Thymus (tissue), 11 donors: ENCODE data around the gene CPEB3. TPM values are rescaled to one million over a fixed set of nuclear protein-coding genes. Genes with fewer than 3 reads are reported as not detected.

Experiments used
- DNase-seq, 9 donors: peaks; one replicate each; pipeline ENCODE4 v3.0.0-alpha.2; 2013; ENCODE audit warnings: low spot score in 9 of 9, low read depth in 6 of 9, missing footprints in 1 of 9
- H3K27ac ChIP-seq, 2 donors: one replicate each; pipeline ENCODE4 v1.5.1; 2013; ENCODE audit warnings: control low read depth in 1 of 2, low read depth in 1 of 2, low read length in 1 of 2, mild to moderate bottlenecking in 1 of 2, moderate library complexity in 1 of 2
- H3K27me3 ChIP-seq, 2 donors: one replicate each; pipeline ENCODE4 v1.5.1; 2013; ENCODE audit warnings: low read length in 1 of 2; ENCODE audit not compliant: control insufficient read depth in 2 of 2, insufficient read depth in 1 of 2
- H3K36me3 ChIP-seq, 2 donors: one replicate each; pipeline ENCODE4 v1.5.1; 2013; ENCODE audit warnings: low read length in 1 of 2, mild to moderate bottlenecking in 1 of 2, moderate library complexity in 1 of 2; ENCODE audit not compliant: control insufficient read depth in 2 of 2, insufficient read depth in 2 of 2
- H3K4me1 ChIP-seq, 2 donors: one replicate each; pipeline ENCODE4 v1.5.1; 2013; ENCODE audit warnings: low read length in 2 of 2; ENCODE audit not compliant: control insufficient read depth in 2 of 2, insufficient read depth in 2 of 2
- H3K4me3 ChIP-seq, 2 donors: one replicate each; pipeline ENCODE4 v1.5.1; 2013; ENCODE audit warnings: low read length in 2 of 2, control low read depth in 1 of 2, mild to moderate bottlenecking in 1 of 2
- H3K9me3 ChIP-seq, 2 donors: one replicate each; pipeline ENCODE4 v1.5.1; 2013; ENCODE audit warnings: low read length in 1 of 2, mild to moderate bottlenecking in 1 of 2; ENCODE audit not compliant: control insufficient read depth in 2 of 2, insufficient read depth in 1 of 2
- WGBS: extraction: QIAGEN DNeasy Blood & Tissue Kit; methylation state at CpG from one replicate; pipeline ENCODE4 v1.1.7; 2013; 5-methylcytosine and 5-hydroxymethylcytosine counted together
- polyA plus RNA-seq: library from polyadenylated mRNA; stranded (reverse); fragments of 200-250 nt; gene quantifications from one replicate; pipeline ENCODE4 v1.2.3, GENCODE V29; 2013
- total RNA-seq: library from RNA; stranded (reverse); fragments of 120-200 nt; gene quantifications from one replicate; pipeline ENCODE4 v1.2.4, GENCODE V29; 2013
- donor health status: healthy.

Gene CPEB3
- total and polyA plus RNA-seq, 2 donors = 0.76 to 1.8 TPM

GRCh38 chr10:92066386-92066785, 224.5 kb downstream of the CPEB3 start:
- Histone ChIP-seq H3K27me3 (no peaks in the 10 kb centered on the region), H3K9me3 (no peaks in the 10 kb centered on the region), H3K4me3 (no peak overlapping the region), H3K27ac (no peak overlapping the region), H3K36me3 (no peaks in the 10 kb centered on the region), H3K4me1 (no peaks in the 10 kb centered on the region)
- WGBS = 98% methylated on average over 4 of the region's 4 CpGs
- DNase-seq = no peak

GRCh38 chr10:92064506-92064905, 226.4 kb downstream of the CPEB3 start:
- Histone ChIP-seq H3K27ac (no peak overlapping the region), H3K4me3 (no peak overlapping the region), H3K27me3 (no peaks in the 10 kb centered on the region), H3K4me1 (no peaks in the 10 kb centered on the region), H3K9me3 (no peaks in the 10 kb centered on the region), H3K36me3 (no peaks in the 10 kb centered on the region)
- WGBS = 97% methylated on average over 2 of the region's 2 CpGs
- DNase-seq = no peak

- no peaks in the 10 kb centered on the region for H3K36me3 ChIP-seq
- no peaks in the 10 kb centered on the region for H3K27me3 ChIP-seq
- no peak for DNase-seq
- H3K9me3 ChIP-seq = no peaks in the 10 kb centered on the region
- no peaks in the 10 kb centered on the region for H3K4me1 ChIP-seq
- 98% methylated on average over 1 of the region's 1 CpG for WGBS
- H3K4me3 ChIP-seq = no peak overlapping the region
- H3K27ac ChIP-seq = no peak overlapping the region
These were observed 228.6 kb downstream of the CPEB3 start for GRCh38 chr10:92062273-92062672.

- no peaks in the 10 kb centered on the region for H3K27me3 ChIP-seq
- H3K9me3 ChIP-seq = no peaks in the 10 kb centered on the region
- no peak for DNase-seq
- no peaks in the 10 kb centered on the region for H3K36me3 ChIP-seq
- no peak overlapping the region for H3K27ac ChIP-seq
- H3K4me1 ChIP-seq = no peaks in the 10 kb centered on the region
- no peak overlapping the region for H3K4me3 ChIP-seq
These were observed 236.1 kb downstream of the CPEB3 start for GRCh38 chr10:92054807-92055206.

- H3K27me3 ChIP-seq = no peaks in the 10 kb centered on the region
- H3K9me3 ChIP-seq = no peaks in the 10 kb centered on the region
- peaks cover 2 to 7% of the 10 kb centered on the region in 2 donors for H3K4me1 ChIP-seq
- H3K36me3 ChIP-seq = no peaks in the 10 kb centered on the region
- WGBS = 97% methylated on average over 5 of the region's 5 CpGs
- DNase-seq = no peak
- no peak overlapping the region for H3K27ac ChIP-seq
- H3K4me3 ChIP-seq = no peak overlapping the region
These were observed 238.1 kb downstream of the CPEB3 start for GRCh38 chr10:92052741-92053140.

GRCh38 chr10:92052088-92052487, 238.8 kb downstream of the CPEB3 start:
- H3K4me3 ChIP-seq = no peak overlapping the region
- 98% methylated on average over 18 of the region's 18 CpGs for WGBS
- no peak overlapping the region for H3K27ac ChIP-seq
- H3K36me3 ChIP-seq = no peaks in the 10 kb centered on the region
- H3K27me3 ChIP-seq = no peaks in the 10 kb centered on the region
- H3K9me3 ChIP-seq = no peaks in the 10 kb centered on the region
- peaks cover 2 to 8% of the 10 kb centered on the region in 2 donors for H3K4me1 ChIP-seq
- no peak for DNase-seq

- H3K27ac ChIP-seq = no peak overlapping the region
- no peaks in the 10 kb centered on the region for H3K36me3 ChIP-seq
- peaks cover 2 to 8% of the 10 kb centered on the region in 2 donors for H3K4me1 ChIP-seq
- no peak overlapping the region for H3K4me3 ChIP-seq
- no peaks in the 10 kb centered on the region for H3K9me3 ChIP-seq
- H3K27me3 ChIP-seq = peaks cover 0 to 14% of the 10 kb centered on the region in 2 donors
- DNase-seq = no peak
These were observed 243.7 kb downstream of the CPEB3 start for GRCh38 chr10:92047215-92047614.

GRCh38 chr10:92045641-92046106, 245.2 kb downstream of the CPEB3 start:
- DNase-seq = no peak
- 79% methylated on average over 37 of the region's 37 CpGs for WGBS
- H3K9me3 ChIP-seq = no peaks in the 10 kb centered on the region
- peaks cover 2 to 8% of the 10 kb centered on the region in 2 donors for H3K4me1 ChIP-seq
- no peak overlapping the region for H3K4me3 ChIP-seq
- no peak overlapping the region for H3K27ac ChIP-seq
- no peaks in the 10 kb centered on the region for H3K36me3 ChIP-seq
- H3K27me3 ChIP-seq = peaks cover 0 to 14% of the 10 kb centered on the region in 2 donors

GRCh38 chr10:92042541-92042940, 248.3 kb downstream of the CPEB3 start:
- no peaks in the 10 kb centered on the region for H3K9me3 ChIP-seq
- 97% methylated on average over 5 of the region's 5 CpGs for WGBS

GRCh38 chr10:92038949-92039348, 251.9 kb downstream of the CPEB3 start:
- H3K27ac ChIP-seq = no peak overlapping the region
- no peaks in the 10 kb centered on the region for H3K4me1 ChIP-seq
- H3K9me3 ChIP-seq = no peaks in the 10 kb centered on the region
- 95% methylated on average over 1 of the region's 1 CpG for WGBS
- peaks cover 0 to 3% of the 10 kb centered on the region in 2 donors for H3K36me3 ChIP-seq
- no peak for DNase-seq
- no peak overlapping the region for H3K4me3 ChIP-seq
- H3K27me3 ChIP-seq = no peaks in the 10 kb centered on the region

More at GRCh38 chr10:92042541-92042940, 248.3 kb downstream of the CPEB3 start:
- Histone ChIP-seq H3K27me3 (peaks cover 0 to 14% of the 10 kb centered on the region in 2 donors), H3K27ac (no peak overlapping the region), H3K4me1 (no peaks in the 10 kb centered on the region), H3K36me3 (no peaks in the 10 kb centered on the region), H3K4me3 (no peak overlapping the region)
- DNase-seq = no peak
